Ovary (tissue), 9 donors: ENCODE results near the gene PBRM1. TPM values are rescaled to one million over a fixed set of nuclear protein-coding genes. Genes with fewer than 3 reads are reported as not detected.
A peak's percentile ranks its signal among the peaks of the same experiment; 100 is the strongest.

Experiments used
- DNase-seq, 5 donors: peaks; one replicate each; pipeline ENCODE4 v3.0.0-alpha.2; 2019 to 2020
- H3K27ac ChIP-seq, 2 donors: fragments of 200-600 bp; one replicate each; pipeline versions ENCODE4 v1.5.1 to v1.8.0; 2019 to 2022
- H3K27me3 ChIP-seq: fragments of 200-600 bp; one replicate; pipeline ENCODE4 v1.8.0; 2022
- H3K36me3 ChIP-seq: fragments of 200-600 bp; sonication (generic); one replicate; pipeline ENCODE4 v1.5.1; 2019
- H3K4me1 ChIP-seq: one replicate; pipeline ENCODE4 v1.8.1; 2013; ENCODE audit warnings: mild to moderate bottlenecking, moderate library complexity; ENCODE audit not compliant: insufficient read depth
- H3K4me3 ChIP-seq: fragments of 200-600 bp; sonication (generic); one replicate; pipeline ENCODE4 v1.5.1; 2017
- H3K9me3 ChIP-seq, 2 donors: fragments of 200-600 bp in 1 of 2; sonication (generic) in 1 of 2; one replicate each; pipeline versions ENCODE4 v1.5.1 to v1.8.1; 2013 to 2019; ENCODE audit warnings: mild to moderate bottlenecking in 1 of 2, moderate library complexity in 1 of 2
- CTCF ChIP-seq, 3 donors: fragments of 450-650 bp in 2 of 3; fragments of 200-600 bp in 1 of 3; IDR thresholded peaks; one replicate each; pipeline versions ENCODE4 v1.5.1 to v1.8.0; 2016 to 2022; ENCODE audit warnings: antibody characterized with exemption in 3 of 3, mild to moderate bottlenecking in 1 of 3
- EP300 ChIP-seq: sonication (generic); formaldehyde crosslinking; IDR thresholded peaks from one replicate; pipeline ENCODE4 v1.6.1; 2017; ENCODE audit warnings: antibody characterized with exemption
- POLR2A ChIP-seq: fragments of 450-650 bp; IDR thresholded peaks from one replicate; pipeline ENCODE4 v1.6.1; 2017; ENCODE audit warnings: antibody characterized with exemption, mild to moderate bottlenecking, moderate library complexity
- WGBS, 3 donors: extraction: QIAGEN DNeasy Blood & Tissue Kit in 1 of 3; methylation state at CpG; one replicate each; pipeline versions ENCODE4 v1.1.5 to v1.1.7; 2013 to 2017; 5-methylcytosine and 5-hydroxymethylcytosine counted together
- intact Hi-C, 4 donors: fragments of 100-400 bp; cut with DNase I; formaldehyde crosslinking; loops; one replicate each; pipeline versions ENCODE4 v1.11.0 to v1.15.1; 2022 to 2023
- polyA plus RNA-seq, 2 donors: library from polyadenylated mRNA; stranded (reverse); fragments of 200-250 nt in 1 of 2; fragments of 350-450 nt in 1 of 2; fragmentation: Illumina TruSeq in 1 of 2; extraction: RNeasy Lipid Tissue Mini Kit (QIAGEN cat#74804) in 1 of 2; gene quantifications; one replicate each; pipeline ENCODE4 v1.2.3, GENCODE V29; 2013 to 2014
- total RNA-seq, 7 donors: library from RNA; depleted of rRNA in 2 of 7; stranded (reverse); fragments of >200 nt in 2 of 7; fragmentation: NEBNext Ultra II Directional in 3 of 7; extraction: Animal tissue kit (Norgen Biotek cat#: 25700) in 3 of 7; gene quantifications; one replicate each; pipeline versions ENCODE4 v1.1.0 to v1.2.4, GENCODE V29; 2016 to 2023
- donor health status: DM: no; HTN: no; CAD: no; lungs with moderate emphysema.
- donor health status: DM: no; HTN: no; CAD: no.
- donor health status: Bipolar disorder and iron deficiency.
- donor health status: DM: yes; HTN: yes; CAD: no.
- donor health status: DM: no; HTN: no; CAD: no.
- donor health status: DM: yes; HTN: yes; CAD: no.

Gene PBRM1
- total and polyA plus RNA-seq, 9 donors: 19.8 to 95.7 (median 69.7) TPM

- no peak for TF ChIP-seq CTCF (IDR thresholded peaks at IDR 0.05)
- TF ChIP-seq POLR2A: no peak
- no peak for TF ChIP-seq EP300
- peak in 2 of 5 donors; percentile 36 to 43 for DNase-seq
- intact Hi-C loops: no loop called here
- 70 to 79% (median 74%) methylated on average over 30 to 34 of the region's 34 CpGs for WGBS, 3 donors
- no peaks in the 10 kb centered on the region for H3K36me3 ChIP-seq
- H3K9me3 ChIP-seq: no peaks in the 10 kb centered on the region
- H3K4me1 ChIP-seq: peaks cover 4% of the 10 kb centered on the region
- peak overlapping the region in 1 of 2 donors; percentile 11 for H3K27ac ChIP-seq
- H3K27me3 ChIP-seq: no peaks in the 10 kb centered on the region
- H3K4me3 ChIP-seq: no peak overlapping the region
Observed at GRCh38 chr3:52524752-52525679, 160.7 kb downstream of the PBRM1 start.

- no peak for TF ChIP-seq CTCF (IDR thresholded peaks at IDR 0.05)
- no peak for TF ChIP-seq POLR2A
- peaks cover 4% of the 10 kb centered on the region for H3K4me1 ChIP-seq
- no peaks in the 10 kb centered on the region for H3K36me3 ChIP-seq
- 90 to 95% (median 93%) methylated on average over 18 of the region's 18 CpGs for WGBS, 3 donors
- DNase-seq: peak in 1 of 5 donors; percentile 26
- no peaks in the 10 kb centered on the region for H3K27me3 ChIP-seq
- H3K4me3 ChIP-seq: no peak overlapping the region
- no peaks in the 10 kb centered on the region for H3K9me3 ChIP-seq
- H3K27ac ChIP-seq: no peak overlapping the region
- intact Hi-C loops: no loop called here
Observed at GRCh38 chr3:52524258-52524751, 161.4 kb downstream of the PBRM1 start.

- TF ChIP-seq EP300 (no peak), POLR2A (no peak), CTCF (IDR thresholded peaks at IDR 0.05) (no peak)
- DNase-seq: peak in 2 of 5 donors; percentile 19 to 33
- no peaks in the 10 kb centered on the region for H3K36me3 ChIP-seq
Observed at GRCh38 chr3:52523386-52524257, 162.1 kb downstream of the PBRM1 start.

DNA sequence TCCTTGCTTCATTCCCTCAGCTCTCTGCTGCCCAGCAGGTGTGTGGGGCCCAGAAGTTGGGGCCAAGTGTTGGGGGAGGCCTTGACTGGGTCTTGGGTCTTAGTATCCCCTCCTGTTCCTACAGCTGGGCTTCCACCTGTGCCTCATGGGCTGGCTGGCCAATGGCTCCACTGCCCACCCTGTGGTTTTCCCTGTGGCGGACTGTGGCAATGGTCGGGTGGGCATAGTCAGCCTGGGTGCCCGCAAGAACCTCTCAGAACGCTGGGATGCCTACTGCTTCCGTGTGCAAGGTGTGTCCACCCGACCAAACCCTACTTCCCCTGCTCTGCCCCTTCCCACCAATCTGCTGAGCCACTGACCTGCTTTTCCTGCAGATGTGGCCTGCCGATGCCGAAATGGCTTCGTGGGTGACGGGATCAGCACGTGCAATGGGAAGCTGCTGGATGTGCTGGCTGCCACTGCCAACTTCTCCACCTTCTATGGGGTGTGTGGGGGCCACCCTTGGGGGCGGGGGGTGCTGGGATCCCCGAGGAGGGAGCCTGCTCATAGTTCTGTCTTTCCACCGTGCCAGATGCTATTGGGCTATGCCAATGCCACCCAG, 163.0 kb downstream of the PBRM1 start:
- no peak for TF ChIP-seq POLR2A
- TF ChIP-seq CTCF (IDR thresholded peaks at IDR 0.05): no peak
- no peak for TF ChIP-seq EP300
- intact Hi-C loops: no loop called here
- Histone ChIP-seq H3K9me3 (no peaks in the 10 kb centered on the region), H3K27ac (no peak overlapping the region), H3K27me3 (no peaks in the 10 kb centered on the region), H3K4me1 (peaks cover 11% of the 10 kb centered on the region), H3K4me3 (no peak overlapping the region), H3K36me3 (no peaks in the 10 kb centered on the region)
- 88 to 90% (median 88%) methylated on average over 14 of the region's 14 CpGs for WGBS, 3 donors
- peak in 2 of 5 donors; percentile 18 to 28 for DNase-seq

More at GRCh38 chr3:52523386-52524257, 162.1 kb downstream of the PBRM1 start:
- Histone ChIP-seq H3K4me3 (no peak overlapping the region), H3K27me3 (no peaks in the 10 kb centered on the region), H3K9me3 (no peaks in the 10 kb centered on the region), H3K27ac (no peak overlapping the region), H3K4me1 (peaks cover 8% of the 10 kb centered on the region)
- intact Hi-C loops: no loop called here
- WGBS, 3 donors: 91 to 95% (median 92%) methylated on average over 26 of the region's 26 CpGs
